Osteocyte (in vitro differentiated cells): Measurements from ENCODE around the gene SP3. TPM values are rescaled to one million over a fixed set of nuclear protein-coding genes. Genes with fewer than 3 reads are reported as not detected.
"Not testable (repeated sequence)": the region's sequence is repeated elsewhere in the genome, so short reads cannot be mapped to it uniquely, and the experiment has no call there.

ENCODE experiments used
- DNase-seq: peaks from one replicate; pipeline ENCODE4 v3.0.0; 2021; ENCODE audit warnings: mixed read lengths; ENCODE audit not compliant: unreplicated experiment; ENCODE audit errors: extremely low spot score
- H3K27ac Mint-ChIP-seq: one replicate; pipeline ENCODE4 v1.8.0; 2021; ENCODE audit warnings: mild to moderate bottlenecking, mixed read lengths; ENCODE audit not compliant: unreplicated experiment
- H3K27me3 Mint-ChIP-seq: one replicate; pipeline ENCODE4 v1.8.0; 2021; ENCODE audit warnings: mixed read lengths; ENCODE audit not compliant: unreplicated experiment
- H3K36me3 Mint-ChIP-seq: one replicate; pipeline ENCODE4 v1.8.0; 2021; ENCODE audit warnings: mixed read lengths; ENCODE audit not compliant: unreplicated experiment
- H3K4me1 Mint-ChIP-seq: one replicate; pipeline ENCODE4 v1.8.0; 2021; ENCODE audit warnings: mixed read lengths; ENCODE audit not compliant: unreplicated experiment
- H3K4me3 Mint-ChIP-seq: one replicate; pipeline ENCODE4 v1.8.0; 2021; ENCODE audit warnings: mild to moderate bottlenecking, moderate library complexity, mixed read lengths; ENCODE audit not compliant: unreplicated experiment
- H3K9me3 Mint-ChIP-seq: one replicate; pipeline ENCODE4 v1.8.0; 2021; ENCODE audit warnings: mixed read lengths; ENCODE audit not compliant: unreplicated experiment
- total RNA-seq: library from RNA; stranded (reverse); gene quantifications from 2 replicates; pipeline ENCODE4 v1.2.1, GENCODE V29; 2021
- TF ChIP-seq, protein P1 (sequence below): fragments of 200-600 bp; sonication (generic); IDR thresholded peaks from 2 replicates; pipeline ENCODE4 v1.5.0; 2021; ENCODE audit warnings: antibody characterized with exemption, mild to moderate bottlenecking, moderate library complexity

SP3 gene
- total RNA-seq, 1 donor from 2014 or later = 80.3 TPM

- H3K4me1 Mint-ChIP-seq = no peaks in the 10 kb centered on the region
- TF ChIP-seq, protein P1, sequence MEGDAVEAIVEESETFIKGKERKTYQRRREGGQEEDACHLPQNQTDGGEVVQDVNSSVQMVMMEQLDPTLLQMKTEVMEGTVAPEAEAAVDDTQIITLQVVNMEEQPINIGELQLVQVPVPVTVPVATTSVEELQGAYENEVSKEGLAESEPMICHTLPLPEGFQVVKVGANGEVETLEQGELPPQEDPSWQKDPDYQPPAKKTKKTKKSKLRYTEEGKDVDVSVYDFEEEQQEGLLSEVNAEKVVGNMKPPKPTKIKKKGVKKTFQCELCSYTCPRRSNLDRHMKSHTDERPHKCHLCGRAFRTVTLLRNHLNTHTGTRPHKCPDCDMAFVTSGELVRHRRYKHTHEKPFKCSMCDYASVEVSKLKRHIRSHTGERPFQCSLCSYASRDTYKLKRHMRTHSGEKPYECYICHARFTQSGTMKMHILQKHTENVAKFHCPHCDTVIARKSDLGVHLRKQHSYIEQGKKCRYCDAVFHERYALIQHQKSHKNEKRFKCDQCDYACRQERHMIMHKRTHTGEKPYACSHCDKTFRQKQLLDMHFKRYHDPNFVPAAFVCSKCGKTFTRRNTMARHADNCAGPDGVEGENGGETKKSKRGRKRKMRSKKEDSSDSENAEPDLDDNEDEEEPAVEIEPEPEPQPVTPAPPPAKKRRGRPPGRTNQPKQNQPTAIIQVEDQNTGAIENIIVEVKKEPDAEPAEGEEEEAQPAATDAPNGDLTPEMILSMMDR = no peak
- no peak for DNase-seq
- no peak overlapping the region for H3K4me3 Mint-ChIP-seq
- H3K9me3 Mint-ChIP-seq = no peaks in the 10 kb centered on the region
- peaks cover 8% of the 10 kb centered on the region for H3K36me3 Mint-ChIP-seq
- no peaks in the 10 kb centered on the region for H3K27me3 Mint-ChIP-seq
- no peak overlapping the region for H3K27ac Mint-ChIP-seq
Measured at GRCh38 chr2:173898178-173898668, 67.0 kb downstream of the SP3 start.

- peaks cover 2% of the 10 kb centered on the region for H3K36me3 Mint-ChIP-seq
- no peak overlapping the region for H3K27ac Mint-ChIP-seq
- DNase-seq = no peak
- H3K27me3 Mint-ChIP-seq = peaks cover 3% of the 10 kb centered on the region
- no peaks in the 10 kb centered on the region for H3K4me1 Mint-ChIP-seq
- H3K4me3 Mint-ChIP-seq = no peak overlapping the region
- TF ChIP-seq, protein P1 = no peak
- H3K9me3 Mint-ChIP-seq = no peaks in the 10 kb centered on the region
Measured at GRCh38 chr2:173896755-173897154, 68.4 kb downstream of the SP3 start.

DNA sequence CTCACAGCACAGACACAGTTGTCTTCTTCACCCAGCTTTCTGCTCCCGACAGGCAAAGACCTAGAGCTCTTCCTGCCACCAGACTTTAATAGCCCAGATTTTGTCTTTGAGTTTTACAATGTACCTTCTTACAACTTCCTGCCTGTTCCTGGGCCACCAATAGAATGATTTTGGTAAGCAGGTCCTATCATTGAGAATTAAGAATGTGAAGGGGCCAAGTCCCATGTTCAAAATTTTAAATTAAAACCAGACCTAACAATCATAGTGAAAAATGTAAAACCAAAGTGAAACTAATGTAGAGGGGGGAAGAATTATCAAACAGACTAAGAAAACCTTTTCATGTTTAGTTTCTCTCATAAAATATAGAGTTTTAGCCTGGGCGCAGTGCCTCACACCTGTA, 72.8 kb downstream of the SP3 start:
- no peak overlapping the region for H3K27ac Mint-ChIP-seq
- no peak for DNase-seq
- H3K27me3 Mint-ChIP-seq = peaks cover 9% of the 10 kb centered on the region
- H3K4me3 Mint-ChIP-seq = no peak overlapping the region
- TF ChIP-seq, protein P1 = no peak
- peaks cover 7% of the 10 kb centered on the region for H3K9me3 Mint-ChIP-seq
- H3K36me3 Mint-ChIP-seq = no peaks in the 10 kb centered on the region
- H3K4me1 Mint-ChIP-seq = no peaks in the 10 kb centered on the region

DNA sequence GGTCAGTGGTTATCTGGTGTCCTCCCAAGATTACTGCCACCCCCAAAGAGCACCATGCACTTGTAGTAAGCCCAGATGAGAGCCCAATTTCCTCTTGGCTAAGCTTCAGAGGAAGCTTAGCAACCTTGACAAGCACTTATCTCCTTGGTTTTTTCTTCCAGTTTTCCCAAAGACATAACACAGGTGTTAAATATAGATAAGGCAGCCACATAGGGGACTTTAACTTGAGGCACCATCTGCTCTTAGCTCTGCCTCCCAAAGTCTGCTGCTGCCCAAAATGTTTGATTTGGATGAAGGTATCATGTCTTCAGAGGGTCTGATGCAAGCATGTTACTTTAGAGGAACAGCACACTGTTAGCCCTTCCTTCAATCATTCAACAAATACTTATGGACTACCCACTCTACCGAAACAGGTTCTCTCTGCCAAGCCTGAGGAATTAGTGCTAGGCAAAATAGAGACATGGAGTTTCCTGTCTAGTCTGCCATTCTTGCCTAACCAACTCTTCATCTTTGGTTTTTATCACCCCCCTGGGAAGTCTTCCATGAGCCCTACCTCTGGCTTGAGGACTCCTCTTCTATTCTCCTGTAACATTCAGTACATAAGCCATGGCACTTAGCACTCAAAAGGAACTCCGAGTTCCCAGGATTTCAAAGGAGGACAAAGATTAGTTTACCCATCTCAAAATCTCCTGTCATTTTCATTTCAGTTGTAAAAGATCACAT, 73.7 kb downstream of the SP3 start:
- no peaks in the 10 kb centered on the region for H3K36me3 Mint-ChIP-seq
- DNase-seq = no peak
- no peak overlapping the region for H3K27ac Mint-ChIP-seq
- no peaks in the 10 kb centered on the region for H3K4me1 Mint-ChIP-seq
- no peak overlapping the region for H3K4me3 Mint-ChIP-seq
- peaks cover 7% of the 10 kb centered on the region for H3K9me3 Mint-ChIP-seq
- TF ChIP-seq, protein P1 = no peak
- peaks cover 9% of the 10 kb centered on the region for H3K27me3 Mint-ChIP-seq

DNA sequence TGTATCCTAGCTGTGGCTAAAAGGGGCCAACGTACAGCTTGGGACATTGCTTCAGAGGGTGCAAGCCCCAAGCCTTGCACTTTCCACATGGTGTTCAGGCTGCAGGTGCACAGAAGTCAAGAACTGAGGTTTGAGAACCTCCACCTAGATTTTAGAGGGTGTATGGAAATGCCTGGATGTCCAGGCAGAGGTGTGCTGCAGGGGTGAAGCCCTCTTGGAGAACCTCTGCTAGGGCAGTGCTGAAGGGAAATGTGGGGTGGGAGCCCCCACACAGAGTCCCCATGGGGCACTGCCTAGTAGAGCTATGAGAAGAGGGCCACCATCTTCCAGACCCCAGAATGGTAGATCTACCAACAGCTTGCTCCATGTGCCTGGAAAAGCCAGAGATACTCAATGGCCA, 75.7 kb downstream of the SP3 start:
- not testable (repeated sequence) for H3K27ac Mint-ChIP-seq, H3K36me3 Mint-ChIP-seq, DNase-seq, H3K4me1 Mint-ChIP-seq, H3K4me3 Mint-ChIP-seq, H3K27me3 Mint-ChIP-seq
- H3K9me3 Mint-ChIP-seq = peaks cover 13% of the 10 kb centered on the region
